HG02623 (cell line): ENCODE results near the gene ESM1.
"Not testable (repeated sequence)": the region's sequence is repeated elsewhere in the genome, so short reads cannot be mapped to it uniquely, and the experiment has no call there.

Source experiments
- ATAC-seq: cut with Tn5 transposase; IDR thresholded peaks from one replicate; pipeline ENCODE4 v1.9.1; 2021; ENCODE audit warnings: moderate library complexity; ENCODE audit not compliant: unreplicated experiment

The ESM1 gene

GRCh38 chr5:54985301-54986268, at the start of gene ESM1:
ESM1 (minus strand) TSS chr5:54985593; CDS start chr5:54985517, 76 bp downstream.
- ATAC-seq, result no peak

GRCh38 chr5:55033568-55033967, 48.2 kb upstream of the ESM1 start:
- ATAC-seq, result no peak

- ATAC-seq, result no peak
Observed at GRCh38 chr5:55031492-55031891, 46.1 kb upstream of the ESM1 start.

GRCh38 chr5:55030676-55031369, 45.4 kb upstream of the ESM1 start:
- ATAC-seq, result no peak

GRCh38 chr5:55030220-55030619, 44.8 kb upstream of the ESM1 start:
- no peak for ATAC-seq

GRCh38 chr5:55027595-55027994, 42.2 kb upstream of the ESM1 start:
- no peak for ATAC-seq

GRCh38 chr5:55022450-55022849, 37.1 kb upstream of the ESM1 start:
- no peak for ATAC-seq

GRCh38 chr5:55021821-55022220, 36.4 kb upstream of the ESM1 start:
- ATAC-seq, result no peak

- no peak for ATAC-seq
Observed at GRCh38 chr5:55021410-55021809, 36.0 kb upstream of the ESM1 start.

- not testable (repeated sequence) for ATAC-seq
Observed at GRCh38 chr5:55010149-55010548, 24.8 kb upstream of the ESM1 start.

GRCh38 chr5:55004729-55005128, 19.3 kb upstream of the ESM1 start:
- ATAC-seq, result no peak

GRCh38 chr5:55003432-55004065, 18.2 kb upstream of the ESM1 start:
- ATAC-seq, result no peak

- not testable (repeated sequence) for ATAC-seq
Observed at GRCh38 chr5:55002166-55002565, 16.8 kb upstream of the ESM1 start.

GRCh38 chr5:54997081-54997480, 11.7 kb upstream of the ESM1 start:
- ATAC-seq, result no peak

GRCh38 chr5:54996466-54996865, 11.1 kb upstream of the ESM1 start:
- ATAC-seq, result no peak

- no peak for ATAC-seq
Observed at GRCh38 chr5:54995168-54995567, 9.8 kb upstream of the ESM1 start.

- no peak for ATAC-seq
Observed at GRCh38 chr5:54994628-54995027, 9.2 kb upstream of the ESM1 start.

GRCh38 chr5:54993318-54993717, 7.9 kb upstream of the ESM1 start:
- no peak for ATAC-seq

- no peak for ATAC-seq
Observed at GRCh38 chr5:54991416-54991815, 6.0 kb upstream of the ESM1 start.

- no peak for ATAC-seq
Observed at GRCh38 chr5:54990841-54991258, 5.5 kb upstream of the ESM1 start.

- ATAC-seq, result no peak
Observed at GRCh38 chr5:54988817-54989216, 3.4 kb upstream of the ESM1 start.

- ATAC-seq, result no peak
Observed at GRCh38 chr5:54988218-54988617, 2.8 kb upstream of the ESM1 start.
